Measurements from ENCODE around the gene UBIAD1. TPM values are rescaled to one million over a fixed set of nuclear protein-coding genes. Genes with fewer than 3 reads are reported as not detected.
"Not testable (repeated sequence)": the region's sequence is repeated elsewhere in the genome, so short reads cannot be mapped to it uniquely, and the experiment has no call there.

Gene UBIAD1
- total RNA-seq, 2 donors from 2014 or later, result 7.9 to 14.4 TPM

DNA sequence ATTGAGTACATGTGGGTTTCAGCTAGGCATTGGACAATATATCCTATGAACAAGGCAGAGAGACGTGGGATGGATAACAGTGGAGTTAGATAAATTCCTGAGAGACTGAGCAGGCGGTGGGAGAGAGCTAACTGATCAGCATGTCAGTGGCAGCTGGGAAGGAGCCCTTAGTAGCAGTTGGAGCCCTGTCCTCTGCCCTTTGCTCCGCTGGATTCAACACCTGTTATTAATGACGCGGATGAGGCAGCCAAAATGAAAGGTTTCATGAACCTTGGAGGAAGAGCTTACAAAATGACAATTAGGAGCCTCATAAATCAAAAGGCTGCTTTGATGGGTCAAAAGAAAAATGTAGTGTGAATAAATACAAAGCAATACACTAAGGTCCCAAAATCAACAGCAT, 16.1 kb downstream of the UBIAD1 start:
- no peaks in the 10 kb centered on the region for H3K4me1 ChIP-seq
- no peak overlapping the region for H3K27ac ChIP-seq
- intact Hi-C loops (cut with DNase I), result no loop called here
- TF ChIP-seq, protein P1, sequence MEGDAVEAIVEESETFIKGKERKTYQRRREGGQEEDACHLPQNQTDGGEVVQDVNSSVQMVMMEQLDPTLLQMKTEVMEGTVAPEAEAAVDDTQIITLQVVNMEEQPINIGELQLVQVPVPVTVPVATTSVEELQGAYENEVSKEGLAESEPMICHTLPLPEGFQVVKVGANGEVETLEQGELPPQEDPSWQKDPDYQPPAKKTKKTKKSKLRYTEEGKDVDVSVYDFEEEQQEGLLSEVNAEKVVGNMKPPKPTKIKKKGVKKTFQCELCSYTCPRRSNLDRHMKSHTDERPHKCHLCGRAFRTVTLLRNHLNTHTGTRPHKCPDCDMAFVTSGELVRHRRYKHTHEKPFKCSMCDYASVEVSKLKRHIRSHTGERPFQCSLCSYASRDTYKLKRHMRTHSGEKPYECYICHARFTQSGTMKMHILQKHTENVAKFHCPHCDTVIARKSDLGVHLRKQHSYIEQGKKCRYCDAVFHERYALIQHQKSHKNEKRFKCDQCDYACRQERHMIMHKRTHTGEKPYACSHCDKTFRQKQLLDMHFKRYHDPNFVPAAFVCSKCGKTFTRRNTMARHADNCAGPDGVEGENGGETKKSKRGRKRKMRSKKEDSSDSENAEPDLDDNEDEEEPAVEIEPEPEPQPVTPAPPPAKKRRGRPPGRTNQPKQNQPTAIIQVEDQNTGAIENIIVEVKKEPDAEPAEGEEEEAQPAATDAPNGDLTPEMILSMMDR (IDR thresholded peaks at IDR 0.05), result no peak
- H3K9ac ChIP-seq (ENCODE audit: low read depth in 2 of 2, low read length in 2 of 2), result no peak overlapping the region
- H3K27me3 ChIP-seq, result no peaks in the 10 kb centered on the region
- no peaks in the 10 kb centered on the region for H3K9me3 ChIP-seq
- DNase-seq, result no peak
- no peaks in the 10 kb centered on the region for H3K36me3 ChIP-seq
- H3K4me3 ChIP-seq, result no peak overlapping the region

DNA sequence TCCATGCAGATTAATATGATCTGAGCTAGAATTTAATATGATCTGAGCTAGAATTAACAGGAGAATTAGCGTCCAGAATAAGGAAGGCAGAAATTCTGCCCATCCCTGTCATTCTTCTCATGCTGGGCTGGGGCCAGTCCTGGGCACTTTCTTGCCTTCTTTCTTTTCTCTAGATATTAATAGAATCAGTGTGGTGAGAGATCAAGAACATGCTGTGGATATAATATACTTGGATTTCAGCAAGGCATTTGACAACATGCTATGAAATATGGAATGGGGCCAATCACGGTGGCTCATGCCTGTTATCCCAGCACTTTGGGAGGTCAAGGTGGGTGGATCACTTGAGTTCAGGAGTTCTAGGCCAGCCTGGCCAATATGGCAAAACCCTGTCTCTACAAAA, 18.1 kb downstream of the UBIAD1 start:
- DNase-seq, result no peak
- intact Hi-C loops (cut with DNase I), result no loop called here
- no peaks in the 10 kb centered on the region for H3K9me3 ChIP-seq
- H3K27ac ChIP-seq, result no peak overlapping the region
- H3K27me3 ChIP-seq, result no peaks in the 10 kb centered on the region
- H3K36me3 ChIP-seq, result no peaks in the 10 kb centered on the region
- TF ChIP-seq, protein P1 (IDR thresholded peaks at IDR 0.05), result no peak
- no peaks in the 10 kb centered on the region for H3K4me1 ChIP-seq
- no peak overlapping the region for H3K4me3 ChIP-seq
- H3K9ac ChIP-seq (ENCODE audit: low read depth in 2 of 2, low read length in 2 of 2), result no peak overlapping the region

DNA sequence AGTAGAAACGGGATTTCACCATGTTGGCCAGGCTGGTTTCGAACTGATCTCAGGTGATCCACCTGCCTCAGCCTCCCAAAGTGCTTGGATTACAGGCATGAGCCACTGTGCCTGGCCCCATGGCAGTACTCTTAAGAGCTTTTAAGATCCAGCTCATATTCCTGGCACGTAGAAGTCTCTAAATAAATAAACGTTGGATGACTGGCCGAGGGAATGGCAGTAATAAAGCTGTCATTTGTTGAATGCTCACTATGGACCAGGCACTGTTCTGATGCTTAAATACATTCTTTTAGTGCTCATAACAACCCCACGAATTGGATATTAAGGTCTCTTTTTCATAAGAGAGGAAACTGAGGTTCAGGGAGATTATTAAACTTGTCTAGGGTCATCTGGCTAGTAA, 20.9 kb downstream of the UBIAD1 start:
- intact Hi-C loops (cut with DNase I), result no loop called here
- Histone ChIP-seq H3K27ac (no peak overlapping the region), H3K9ac (ENCODE audit: low read depth in 2 of 2, low read length in 2 of 2) (no peak overlapping the region), H3K9me3 (no peaks in the 10 kb centered on the region), H3K4me1 (no peaks in the 10 kb centered on the region), H3K36me3 (no peaks in the 10 kb centered on the region), H3K4me3 (no peak overlapping the region), H3K27me3 (no peaks in the 10 kb centered on the region)
- no peak for DNase-seq
- TF ChIP-seq, protein P1 (IDR thresholded peaks at IDR 0.05), result no peak

GRCh38 chr1:11294951-11295350, 22.0 kb downstream of the UBIAD1 start:
- H3K27me3 ChIP-seq, result no peaks in the 10 kb centered on the region
- no peaks in the 10 kb centered on the region for H3K4me1 ChIP-seq
- no peak overlapping the region for H3K27ac ChIP-seq
- H3K4me3 ChIP-seq, result no peak overlapping the region
- no peak overlapping the region for H3K9ac ChIP-seq (ENCODE audit: low read depth in 2 of 2, low read length in 2 of 2)
- H3K9me3 ChIP-seq, result no peaks in the 10 kb centered on the region
- no peaks in the 10 kb centered on the region for H3K36me3 ChIP-seq
- TF ChIP-seq, protein P1 (IDR thresholded peaks at IDR 0.05), result no peak
- no peak for DNase-seq
- intact Hi-C loops (cut with DNase I), result no loop called here

DNA sequence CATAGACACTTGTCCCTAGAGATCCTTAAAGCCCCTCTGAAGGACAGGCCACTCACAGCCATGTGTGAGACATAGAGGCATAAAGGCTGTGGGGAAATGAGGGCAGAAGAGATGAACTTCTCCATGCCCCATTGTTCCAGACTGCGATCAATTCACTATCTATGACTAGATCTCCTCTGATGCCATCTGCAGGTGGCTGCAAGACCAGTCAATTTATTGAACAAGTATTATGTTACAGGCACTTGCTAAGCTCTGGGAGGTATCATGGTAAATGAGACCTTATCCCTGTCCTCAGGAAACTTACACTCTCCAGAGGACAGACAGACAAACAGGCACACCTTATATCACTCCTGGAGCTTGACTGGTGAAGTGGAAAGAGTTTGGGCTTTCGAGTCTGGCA, 22.9 kb downstream of the UBIAD1 start:
- intact Hi-C loops (cut with DNase I), result no loop called here
- no peak for DNase-seq
- H3K4me1 ChIP-seq, result no peaks in the 10 kb centered on the region
- TF ChIP-seq, protein P1 (IDR thresholded peaks at IDR 0.05), result no peak
- no peak overlapping the region for H3K4me3 ChIP-seq
- H3K9ac ChIP-seq (ENCODE audit: low read depth in 2 of 2, low read length in 2 of 2), result no peak overlapping the region
- no peaks in the 10 kb centered on the region for H3K9me3 ChIP-seq
- H3K27ac ChIP-seq, result no peak overlapping the region
- H3K36me3 ChIP-seq, result no peaks in the 10 kb centered on the region
- no peaks in the 10 kb centered on the region for H3K27me3 ChIP-seq

- H3K27ac ChIP-seq; H3K4me1 ChIP-seq; intact Hi-C loops (cut with DNase I); DNase-seq; H3K4me3 ChIP-seq; H3K9ac ChIP-seq (ENCODE audit: low read depth in 2 of 2, low read length in 2 of 2); H3K36me3 ChIP-seq; H3K9me3 ChIP-seq; H3K27me3 ChIP-seq: not testable (repeated sequence)
These were observed 24.8 kb downstream of the UBIAD1 start for GRCh38 chr1:11297774-11298173.
